GM23338 (cell line): Measurements from ENCODE around the gene GPR31.

Experiments
- CREB1 ChIP-seq: fragments of 250-450 bp; sonication (Bioruptor Pico); IDR thresholded peaks from 2 replicates; pipeline ENCODE4 v1.5.0; 2020; ENCODE audit warnings: low read depth, mild to moderate bottlenecking, moderate library complexity
- CTCF ChIP-seq, 2 experiments: fragments of 200-600 bp in 1 of 2; sonication (generic) in 1 of 2; conservative IDR thresholded peaks; 2 replicates each; pipeline versions ENCODE4 v1.5.1 to v1.6.1; 2016 to 2017; ENCODE audit warnings: antibody characterized with exemption in 2 of 2, low read depth in 2 of 2, mild to moderate bottlenecking in 2 of 2, moderate library complexity in 1 of 2
- ETS1 ChIP-seq: IDR thresholded peaks from 2 replicates; pipeline ENCODE4 v1.6.1; 2016; ENCODE audit warnings: antibody characterized with exemption
- EZH2 ChIP-seq: fragments of 200-600 bp; sonication (generic); IDR thresholded peaks from one replicate; pipeline ENCODE4 v1.8.0; 2017; ENCODE audit warnings: antibody characterized with exemption, mild to moderate bottlenecking, low read depth; ENCODE audit not compliant: unreplicated experiment
- EZH2phosphoT487 ChIP-seq: fragments of 200-600 bp; sonication (generic); IDR thresholded peaks from one replicate; pipeline ENCODE4 v1.8.1; 2018; ENCODE audit warnings: antibody characterized with exemption; ENCODE audit not compliant: unreplicated experiment
- JUNB ChIP-seq: IDR thresholded peaks from one replicate; pipeline ENCODE4 v1.6.1; 2016; ENCODE audit warnings: antibody characterized with exemption; ENCODE audit not compliant: unreplicated experiment
- NANOG ChIP-seq: IDR thresholded peaks from 2 replicates; pipeline ENCODE4 v1.6.1; 2016; ENCODE audit warnings: antibody characterized with exemption, borderline replicate concordance
- POLR2AphosphoS5 ChIP-seq: IDR thresholded peaks from 2 replicates; pipeline ENCODE4 v1.6.1; 2016; ENCODE audit warnings: antibody characterized with exemption, low read depth
- TF ChIP-seq, protein P1 (sequence below): IDR thresholded peaks from one replicate; pipeline ENCODE4 v1.6.1; 2018; ENCODE audit warnings: antibody characterized with exemption; ENCODE audit not compliant: unreplicated experiment

GRCh38 chr6:167129159-167129558, 28.6 kb downstream of the GPR31 start:
- TF ChIP-seq CTCF (conservative IDR thresholded peaks at IDR 0.05; ENCODE audit: low read depth in 2 of 2): no peak
- no peak for TF ChIP-seq EZH2
- TF ChIP-seq CREB1 (CRISPR knock-in tag): no peak
- no peak for TF ChIP-seq POLR2AphosphoS5
- TF ChIP-seq, protein P1, sequence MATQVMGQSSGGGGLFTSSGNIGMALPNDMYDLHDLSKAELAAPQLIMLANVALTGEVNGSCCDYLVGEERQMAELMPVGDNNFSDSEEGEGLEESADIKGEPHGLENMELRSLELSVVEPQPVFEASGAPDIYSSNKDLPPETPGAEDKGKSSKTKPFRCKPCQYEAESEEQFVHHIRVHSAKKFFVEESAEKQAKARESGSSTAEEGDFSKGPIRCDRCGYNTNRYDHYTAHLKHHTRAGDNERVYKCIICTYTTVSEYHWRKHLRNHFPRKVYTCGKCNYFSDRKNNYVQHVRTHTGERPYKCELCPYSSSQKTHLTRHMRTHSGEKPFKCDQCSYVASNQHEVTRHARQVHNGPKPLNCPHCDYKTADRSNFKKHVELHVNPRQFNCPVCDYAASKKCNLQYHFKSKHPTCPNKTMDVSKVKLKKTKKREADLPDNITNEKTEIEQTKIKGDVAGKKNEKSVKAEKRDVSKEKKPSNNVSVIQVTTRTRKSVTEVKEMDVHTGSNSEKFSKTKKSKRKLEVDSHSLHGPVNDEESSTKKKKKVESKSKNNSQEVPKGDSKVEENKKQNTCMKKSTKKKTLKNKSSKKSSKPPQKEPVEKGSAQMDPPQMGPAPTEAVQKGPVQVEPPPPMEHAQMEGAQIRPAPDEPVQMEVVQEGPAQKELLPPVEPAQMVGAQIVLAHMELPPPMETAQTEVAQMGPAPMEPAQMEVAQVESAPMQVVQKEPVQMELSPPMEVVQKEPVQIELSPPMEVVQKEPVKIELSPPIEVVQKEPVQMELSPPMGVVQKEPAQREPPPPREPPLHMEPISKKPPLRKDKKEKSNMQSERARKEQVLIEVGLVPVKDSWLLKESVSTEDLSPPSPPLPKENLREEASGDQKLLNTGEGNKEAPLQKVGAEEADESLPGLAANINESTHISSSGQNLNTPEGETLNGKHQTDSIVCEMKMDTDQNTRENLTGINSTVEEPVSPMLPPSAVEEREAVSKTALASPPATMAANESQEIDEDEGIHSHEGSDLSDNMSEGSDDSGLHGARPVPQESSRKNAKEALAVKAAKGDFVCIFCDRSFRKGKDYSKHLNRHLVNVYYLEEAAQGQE: no peak
- TF ChIP-seq NANOG: no peak
- no peak for TF ChIP-seq JUNB
- TF ChIP-seq ETS1: no peak
- no peak for TF ChIP-seq EZH2phosphoT487
